ENCODE results near the gene MAGI2.

Gene MAGI2

DNA sequence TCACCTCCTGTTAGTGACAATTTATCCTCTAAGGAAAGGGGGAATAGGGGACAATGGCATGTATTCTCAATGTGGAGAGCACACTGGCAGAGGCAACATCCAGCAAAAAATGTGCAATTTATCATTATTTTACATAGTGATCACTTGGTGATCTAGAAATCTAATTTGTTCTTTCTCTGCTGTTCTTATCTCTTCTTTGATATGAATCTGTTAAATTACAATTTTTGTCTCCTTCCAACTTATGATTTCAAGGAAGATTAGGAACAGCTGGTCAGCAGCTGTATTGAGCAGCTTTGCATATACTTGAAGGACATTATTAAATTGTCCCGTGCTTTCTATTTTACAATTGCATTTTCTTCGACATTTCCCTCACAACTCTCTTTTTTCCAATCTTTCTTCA lies 213.1 kb downstream of the MAGI2 start:
- DNase-seq = no peak

DNA sequence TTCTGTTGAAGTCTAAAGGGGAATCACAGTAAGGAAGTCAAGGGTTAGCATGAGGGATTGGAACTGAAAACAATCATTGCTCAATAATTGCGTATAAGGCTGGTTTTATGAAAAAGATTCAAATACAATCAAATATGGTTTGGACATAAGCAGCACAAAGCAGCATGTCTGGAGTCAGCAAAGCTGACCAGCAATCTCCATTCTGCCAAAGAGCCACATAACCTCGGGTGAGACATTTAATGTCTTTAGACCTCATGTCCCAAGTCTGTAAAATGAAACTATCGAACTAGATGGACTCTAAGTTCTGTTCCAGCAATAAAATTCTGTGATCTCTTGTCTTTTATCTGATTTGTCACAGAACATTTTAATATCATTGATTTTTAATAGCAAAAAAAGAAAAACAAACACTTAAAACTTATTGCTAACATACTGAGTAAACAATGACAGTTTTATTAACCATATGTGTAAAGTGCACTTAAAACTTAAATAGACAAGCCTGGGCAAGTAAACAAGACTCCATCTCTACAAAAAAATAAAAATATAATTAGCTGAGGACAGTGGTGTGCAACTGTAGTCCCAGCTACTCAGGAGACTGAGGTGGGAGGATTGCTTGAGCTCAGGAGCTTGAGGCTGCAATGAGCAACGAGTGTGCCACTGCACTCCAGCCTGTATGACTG lies 217.0 kb downstream of the MAGI2 start:
- no peak for DNase-seq

DNA sequence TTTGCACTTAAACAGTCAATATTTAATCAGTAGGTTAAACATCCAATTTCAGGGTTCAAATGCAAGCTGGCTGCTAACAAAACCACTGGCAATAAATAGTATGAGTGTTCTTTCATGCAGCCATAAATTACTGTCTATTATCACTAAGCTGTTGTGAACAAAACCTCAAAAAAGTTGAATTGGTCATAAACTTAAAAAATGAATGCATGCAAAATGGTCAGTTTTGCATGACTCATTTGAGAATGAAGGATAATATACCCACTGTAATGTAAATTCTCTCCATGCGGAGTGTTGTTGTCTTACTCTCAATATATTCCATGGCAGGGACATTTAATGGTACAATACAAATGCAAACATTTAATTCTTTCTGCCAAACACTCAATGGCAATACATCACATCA lies 226.4 kb downstream of the MAGI2 start:
- DNase-seq = no peak

DNA sequence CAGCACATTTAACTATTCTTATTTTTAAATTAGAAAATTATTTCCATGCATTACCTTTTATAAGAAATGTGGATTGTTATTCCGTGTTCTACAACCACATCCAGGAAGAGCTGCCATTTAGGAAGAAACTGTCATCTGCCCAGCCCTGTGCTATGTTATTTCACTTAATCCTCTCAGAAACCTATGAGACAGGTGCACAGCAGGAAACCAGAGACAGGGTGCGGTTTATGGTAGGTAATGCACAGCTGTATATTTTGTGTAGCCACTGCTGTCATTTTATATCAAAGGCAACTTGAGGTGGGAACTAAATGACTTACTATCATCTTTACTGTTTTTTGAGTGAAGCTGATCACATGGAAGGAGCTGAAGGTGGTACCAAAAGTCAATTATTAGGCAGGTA lies 232.3 kb downstream of the MAGI2 start:
- DNase-seq = no peak

DNA sequence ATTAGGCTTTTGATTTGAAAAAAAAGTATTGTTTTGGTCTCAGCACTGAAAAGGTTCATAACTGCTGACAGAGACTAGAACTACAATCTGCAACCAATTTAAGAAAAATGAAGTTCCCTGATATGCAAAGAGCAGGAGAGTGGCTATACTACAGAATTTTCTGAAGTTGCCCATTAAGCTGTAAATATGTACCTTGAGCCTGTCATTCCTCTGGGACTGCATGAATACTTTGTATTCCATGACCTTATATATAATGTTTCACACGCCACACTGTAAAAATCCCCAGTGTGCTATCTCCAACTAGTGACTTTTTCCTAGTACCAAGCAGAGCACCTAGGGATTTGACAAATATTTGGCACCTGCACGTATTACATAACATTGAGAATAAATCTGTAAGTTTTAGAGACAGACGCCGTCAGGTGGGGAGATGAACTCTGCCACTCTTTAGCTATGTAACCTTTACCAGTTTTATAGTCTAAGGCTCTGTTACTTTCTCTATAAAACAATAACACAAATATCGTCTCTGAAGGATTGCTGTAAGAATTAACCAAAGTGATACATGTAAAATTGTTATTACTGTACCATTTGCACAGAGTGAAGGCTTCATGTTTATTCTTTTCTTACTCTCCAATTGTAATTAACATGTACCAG lies 235.4 kb downstream of the MAGI2 start:
- no peak for DNase-seq

DNA sequence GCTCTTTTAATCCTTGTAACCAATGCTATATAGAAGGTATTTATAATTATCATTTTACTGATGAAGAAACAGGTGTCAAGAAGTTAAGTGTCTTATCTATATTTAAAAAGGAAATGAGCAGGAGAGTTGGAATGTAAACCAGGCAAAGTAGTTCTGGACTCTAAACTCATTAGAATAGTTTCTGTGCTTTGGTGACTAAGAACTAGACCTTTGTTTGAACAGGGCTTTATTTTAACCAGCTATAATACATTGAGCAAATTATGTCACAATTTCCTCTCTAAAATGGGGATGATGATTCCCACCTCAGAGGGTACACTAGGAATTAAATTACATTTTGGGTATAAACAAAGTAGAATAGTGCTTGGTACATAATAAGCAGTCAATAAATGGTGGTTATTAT lies 236.0 kb downstream of the MAGI2 start:
- DNase-seq = no peak

DNA sequence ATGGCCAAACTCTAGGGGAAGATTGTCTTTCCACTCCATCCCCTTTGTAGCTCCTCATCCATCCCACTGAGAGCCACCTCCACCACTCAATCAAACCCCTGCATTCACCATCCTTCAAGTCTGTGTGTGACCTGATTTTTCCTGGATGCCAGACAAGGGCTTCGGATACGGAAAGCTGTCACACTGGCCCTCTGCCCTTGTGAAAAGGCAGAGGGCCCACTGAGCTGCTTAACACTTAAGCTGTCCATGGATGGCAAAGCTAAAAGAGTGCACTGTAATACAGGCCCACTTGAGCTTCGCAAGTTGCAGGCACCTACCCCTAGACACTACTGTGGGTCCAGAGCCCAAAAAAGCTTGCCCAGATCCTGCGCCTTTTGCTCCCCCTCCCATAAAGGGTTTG lies 237.2 kb downstream of the MAGI2 start:
- DNase-seq = no peak

DNA sequence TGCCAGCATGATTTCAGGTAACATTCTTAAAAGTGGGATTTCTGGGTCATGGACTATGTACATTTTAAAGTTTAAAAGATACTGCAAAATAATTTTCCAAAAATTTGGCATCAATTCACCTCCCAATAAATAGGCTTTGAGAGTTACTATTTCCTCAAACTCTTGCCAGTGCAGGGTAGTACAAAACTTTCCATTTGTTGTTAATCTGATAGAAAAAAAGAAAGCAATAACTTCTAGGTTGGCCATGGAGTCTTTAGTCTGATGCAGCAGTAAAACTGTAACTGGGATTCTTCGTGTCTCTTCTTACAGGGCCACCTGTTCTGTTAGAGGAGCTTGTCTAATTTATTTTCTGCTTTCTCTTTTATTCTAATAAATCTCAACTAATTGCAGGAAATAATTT lies 241.1 kb downstream of the MAGI2 start:
- DNase-seq = no peak

DNA sequence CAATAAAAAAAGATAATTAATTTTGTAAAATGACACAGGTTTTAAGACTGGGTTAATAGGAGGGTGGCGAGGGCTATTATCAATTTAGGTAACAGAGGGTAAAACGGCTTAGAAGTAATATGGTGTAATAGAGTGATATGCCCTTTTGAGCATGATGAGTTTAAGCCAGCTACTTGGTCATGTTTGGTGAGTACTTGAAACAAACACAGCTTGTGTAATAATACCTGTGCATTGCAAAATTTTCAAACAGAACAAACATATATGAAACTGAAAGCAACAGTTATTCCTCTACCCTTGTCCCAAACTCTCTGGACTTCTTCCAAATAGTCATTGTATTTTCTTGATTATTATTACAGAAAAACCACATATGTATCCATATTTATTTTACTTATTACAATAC lies 241.7 kb downstream of the MAGI2 start:
- no peak for DNase-seq

DNA sequence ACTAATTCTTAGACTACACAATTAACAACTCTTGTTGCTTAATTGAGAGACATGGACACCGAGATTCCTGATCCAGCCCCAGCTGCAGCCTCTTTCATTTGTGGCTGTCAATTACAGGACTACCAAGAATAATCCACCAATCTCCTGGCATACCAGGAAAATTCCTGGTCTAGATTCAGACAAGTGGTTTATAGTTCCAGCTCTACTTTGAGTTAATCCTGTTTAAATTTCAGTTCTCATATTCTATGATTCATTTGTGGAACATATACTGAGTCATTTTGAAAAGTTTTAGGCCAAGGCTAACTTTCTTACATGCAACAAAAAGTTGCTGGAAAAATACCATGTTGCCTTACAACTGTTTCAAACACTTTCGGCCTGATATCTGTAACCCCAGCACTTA lies 253.5 kb downstream of the MAGI2 start:
- DNase-seq = no peak

DNA sequence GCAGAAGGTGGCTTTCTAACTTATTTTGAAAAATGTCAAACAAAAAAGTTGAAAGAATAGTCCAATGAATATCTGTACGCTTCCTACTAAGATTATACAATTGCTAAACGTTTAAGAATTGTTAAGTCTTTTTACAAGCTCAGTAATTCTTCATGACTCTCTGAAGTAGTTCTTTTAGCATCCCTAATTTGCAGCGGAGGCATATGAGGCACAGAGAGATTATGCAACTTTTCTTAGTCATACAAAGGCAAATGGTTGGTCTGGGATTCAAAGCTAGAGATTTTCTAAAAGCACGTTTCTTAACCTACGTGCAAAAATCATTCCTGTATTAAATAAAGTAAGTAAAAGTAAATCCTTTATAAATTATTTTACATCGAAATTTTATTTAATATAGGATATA lies 254.2 kb downstream of the MAGI2 start:
- DNase-seq = no peak

DNA sequence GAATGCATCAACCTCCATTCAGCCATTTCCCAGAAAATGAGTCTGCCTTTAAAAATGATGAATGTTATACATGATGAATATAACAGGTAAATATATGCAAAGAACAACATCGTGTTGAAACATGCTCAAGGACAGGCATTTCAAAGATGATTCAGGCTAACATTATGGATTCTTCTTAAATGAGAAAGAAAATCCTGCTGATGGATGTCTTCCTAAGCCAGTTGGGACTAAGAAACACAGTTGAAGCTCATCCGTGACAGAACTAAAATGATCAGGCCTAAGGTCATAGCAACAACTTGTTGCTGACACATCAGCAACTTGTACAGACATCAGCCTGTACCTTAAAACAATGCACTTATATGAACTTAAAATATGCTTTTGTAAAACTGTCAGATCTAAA lies 267.9 kb downstream of the MAGI2 start:
- no peak for DNase-seq

DNA sequence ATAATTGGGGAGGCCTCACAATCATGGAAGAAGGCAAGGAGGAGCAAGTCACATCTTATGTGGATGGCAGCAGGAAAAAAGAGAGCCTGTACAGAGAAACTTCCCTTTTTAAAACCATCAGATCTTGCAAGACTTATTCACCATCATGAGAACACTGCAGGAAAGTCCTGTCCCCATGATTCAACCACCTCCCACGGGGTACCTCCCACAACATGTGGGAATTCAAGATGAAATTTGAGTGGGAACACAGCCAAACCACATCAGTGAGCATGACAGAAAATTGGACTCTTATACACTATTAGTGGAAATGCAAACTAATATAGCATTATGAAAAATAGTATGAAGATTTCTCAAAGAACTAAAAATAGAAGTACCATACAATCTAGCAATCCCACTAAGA lies 271.2 kb downstream of the MAGI2 start:
- no peak for DNase-seq

DNA sequence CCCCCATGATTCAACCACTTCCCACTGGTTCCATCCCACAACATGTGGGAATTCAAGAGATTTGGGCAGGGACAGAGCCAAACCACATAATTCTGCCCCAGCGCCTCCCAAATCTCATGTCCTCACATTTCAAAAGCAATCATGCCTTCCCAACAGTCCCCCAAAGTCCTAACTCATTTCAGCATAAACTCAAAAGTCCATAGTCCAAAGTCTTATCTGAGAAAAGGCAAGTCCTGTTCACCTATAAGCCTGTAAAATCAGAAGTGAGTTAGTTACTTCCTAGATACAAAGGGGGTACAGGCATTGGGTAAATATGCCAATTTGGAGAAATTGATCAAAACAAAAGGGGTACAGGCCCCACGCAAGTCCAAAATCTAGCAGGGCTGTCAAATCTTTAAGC lies 272.9 kb downstream of the MAGI2 start:
- no peak for DNase-seq

DNA sequence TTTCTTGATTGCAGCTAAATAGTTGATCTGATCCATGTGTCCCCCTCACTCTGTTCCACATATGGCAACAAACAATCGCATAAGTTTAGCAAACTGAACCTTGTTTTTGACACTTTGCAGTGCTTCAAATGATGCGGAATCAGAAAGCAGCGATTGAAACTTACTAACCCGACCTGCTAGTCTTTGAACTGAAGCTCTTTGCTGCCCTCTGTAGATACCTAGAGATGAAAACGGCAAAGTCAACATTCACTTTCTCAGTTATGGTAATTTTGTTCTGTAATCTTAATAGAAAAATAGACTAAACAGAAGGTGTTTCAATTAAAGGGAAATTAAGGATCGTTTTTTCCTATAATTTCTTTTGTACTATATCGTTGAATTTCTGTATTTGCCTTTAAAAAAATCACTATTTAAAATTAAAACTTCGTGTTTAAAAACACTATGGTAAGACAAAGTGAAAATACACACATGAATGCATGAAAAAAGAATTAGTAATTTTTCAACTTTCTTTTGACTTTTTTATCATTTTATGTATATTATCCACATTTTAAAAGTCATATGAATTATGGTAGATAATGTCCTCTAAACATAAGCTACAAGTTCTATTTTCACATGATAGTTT lies 276.5 kb downstream of the MAGI2 start:
- no peak for DNase-seq

DNA sequence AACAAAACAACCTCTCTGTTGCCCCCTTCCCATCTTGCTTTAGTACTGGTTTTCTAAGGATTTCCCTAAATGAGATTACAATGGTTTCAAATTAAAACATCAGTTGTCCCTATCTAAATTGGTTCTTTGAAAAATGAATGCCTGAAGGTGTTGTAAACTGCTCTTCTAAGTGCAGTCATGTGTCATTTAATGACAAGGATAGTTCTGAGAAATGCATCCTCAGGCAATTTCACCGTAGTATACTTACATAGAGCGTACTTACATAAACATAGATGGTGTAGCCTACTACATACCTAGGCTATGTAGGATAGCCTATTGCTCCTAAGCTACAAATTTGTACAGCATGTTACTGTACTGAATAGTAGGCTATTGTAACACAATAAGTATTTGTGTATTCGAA lies 278.1 kb downstream of the MAGI2 start:
- no peak for DNase-seq

DNA sequence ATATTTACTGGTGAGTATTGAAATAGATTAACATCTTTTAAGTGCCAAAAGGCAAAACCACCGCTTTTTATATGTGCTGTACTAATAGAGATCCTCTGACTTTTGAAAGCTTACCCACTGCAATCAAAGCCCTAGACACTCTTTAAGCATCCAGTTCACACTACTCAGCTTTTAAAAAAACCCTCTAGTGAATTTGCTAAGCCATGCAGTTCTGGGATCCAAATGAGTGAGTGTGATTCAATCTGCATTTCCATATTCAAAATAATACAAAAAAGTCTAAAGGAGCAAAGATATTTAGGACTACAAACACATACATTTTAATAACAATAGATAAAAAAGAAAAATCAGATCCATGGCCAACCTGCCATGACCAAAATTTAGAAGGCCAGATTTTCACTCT lies 288.2 kb downstream of the MAGI2 start:
- DNase-seq = no peak

DNA sequence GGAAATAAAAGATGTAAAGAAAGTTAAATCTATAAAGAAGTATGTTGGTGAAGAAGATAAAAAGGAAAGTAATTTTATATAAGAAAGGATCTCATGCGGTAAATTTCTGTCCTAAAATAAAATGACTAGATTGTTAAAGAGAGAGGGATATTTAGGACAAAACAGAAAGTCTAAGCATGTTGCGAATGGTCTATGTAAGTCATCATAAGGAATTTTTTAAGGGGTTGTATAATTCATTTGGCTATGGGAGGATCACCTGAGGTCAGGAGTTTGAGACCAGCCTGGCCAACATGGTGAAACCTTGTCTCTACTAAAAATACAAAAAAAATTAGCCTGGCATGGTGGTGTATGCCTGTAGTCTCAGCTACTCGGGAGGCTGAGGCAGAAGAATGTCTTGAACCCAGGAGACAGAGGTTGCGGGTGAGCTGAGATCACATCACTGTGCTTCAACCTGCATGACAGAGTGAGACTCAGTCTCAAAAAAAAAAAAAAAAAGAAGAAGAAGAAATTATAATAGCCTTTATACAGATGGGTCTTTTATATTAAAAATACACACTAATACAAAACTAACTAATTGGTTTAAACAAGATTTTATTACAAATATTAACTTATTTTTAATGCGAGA lies 294.3 kb downstream of the MAGI2 start:
- DNase-seq = no peak

DNA sequence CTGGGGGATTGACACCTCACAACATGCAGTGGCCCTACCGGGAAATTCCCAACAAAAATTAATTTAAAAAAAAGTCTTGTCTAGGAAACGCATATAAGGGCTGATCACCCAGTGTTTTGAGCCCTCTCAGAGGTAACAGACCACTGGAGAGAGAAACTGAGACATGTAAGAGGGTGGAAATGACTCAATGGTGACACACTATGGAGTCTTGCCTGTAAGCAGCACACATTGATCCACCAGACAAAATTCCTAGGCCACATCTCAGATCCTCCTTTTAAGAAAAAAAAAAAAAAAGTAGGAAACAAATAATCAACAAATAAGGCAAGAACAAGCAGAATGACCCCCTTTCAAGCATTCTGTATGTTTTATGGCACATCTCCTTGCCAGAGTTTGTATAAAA lies 296.2 kb downstream of the MAGI2 start:
- DNase-seq = no peak

DNA sequence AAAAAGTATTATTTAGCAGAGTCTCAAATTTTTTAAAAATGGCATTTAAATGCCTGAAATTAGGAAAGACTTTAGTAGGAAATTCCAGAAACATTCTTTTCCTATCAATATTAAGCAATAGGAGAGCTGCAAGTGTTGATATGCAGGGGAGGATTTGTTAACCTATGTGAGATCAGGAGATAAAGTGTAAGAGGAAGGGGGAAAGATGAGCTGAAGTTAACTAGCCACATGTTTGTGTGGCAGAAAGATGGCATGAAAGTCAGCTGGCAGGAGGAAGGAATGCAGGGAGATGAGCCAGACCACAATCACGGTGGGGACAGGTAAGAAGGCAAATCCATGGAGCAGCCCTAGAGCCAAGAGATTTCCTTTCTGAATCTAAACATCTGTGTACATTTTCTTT lies 303.6 kb downstream of the MAGI2 start:
- DNase-seq = no peak

DNA sequence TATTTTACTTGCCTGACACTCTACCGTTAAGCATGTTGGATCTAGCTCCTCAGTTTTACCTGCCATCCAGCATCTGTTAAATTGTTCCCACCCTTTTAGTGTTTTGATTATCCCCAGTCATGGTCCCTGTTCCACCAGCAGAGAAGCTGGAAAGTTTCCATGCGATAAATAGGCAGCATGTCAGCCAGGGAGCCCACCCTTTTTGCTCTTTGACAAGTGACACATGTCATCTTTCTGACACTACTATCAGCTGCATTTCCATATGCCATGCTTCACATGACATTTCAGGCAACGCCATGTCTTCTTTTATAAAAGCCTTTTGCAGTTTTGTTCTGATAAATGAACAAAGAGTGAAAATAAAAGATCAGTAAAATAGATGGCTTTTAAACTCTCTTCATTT lies 310.8 kb downstream of the MAGI2 start:
- DNase-seq = no peak

DNA sequence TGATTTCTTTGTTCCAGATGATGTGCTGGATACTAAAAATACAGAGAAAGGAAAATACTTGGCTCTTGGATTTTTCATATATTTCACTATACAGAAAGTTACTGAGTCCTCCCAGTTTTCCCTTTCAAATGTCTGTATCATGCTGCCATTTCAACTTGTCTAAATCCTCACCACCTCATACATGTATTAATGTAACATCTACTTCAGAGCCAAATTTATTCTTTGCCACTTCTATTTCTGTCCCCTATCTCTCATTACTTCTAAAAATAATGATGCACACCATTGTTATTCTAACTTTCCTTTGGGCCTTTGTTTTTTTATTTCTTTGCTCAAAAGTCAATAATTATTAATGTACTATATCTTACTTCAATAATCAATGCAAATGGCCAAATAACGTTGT lies 312.2 kb downstream of the MAGI2 start:
- DNase-seq = no peak

DNA sequence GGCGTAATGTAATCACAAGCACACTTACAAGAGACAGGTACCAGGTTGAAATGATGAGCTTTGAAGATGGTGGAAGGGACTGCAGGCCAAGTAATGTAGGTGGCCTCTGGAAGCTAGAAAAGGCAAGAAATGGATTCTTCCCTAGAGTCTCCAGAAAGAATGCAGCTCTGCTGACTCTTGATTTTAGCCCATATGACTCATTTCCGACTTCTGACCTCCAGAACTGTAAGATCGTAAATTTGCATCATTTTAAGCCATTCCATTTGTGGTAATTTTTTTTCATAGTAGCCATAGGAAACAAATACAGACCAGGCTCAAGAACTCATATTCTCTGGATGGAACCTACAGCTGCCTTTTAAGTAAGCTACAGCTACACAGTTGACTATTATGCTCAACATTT lies 315.5 kb downstream of the MAGI2 start:
- DNase-seq = no peak

DNA sequence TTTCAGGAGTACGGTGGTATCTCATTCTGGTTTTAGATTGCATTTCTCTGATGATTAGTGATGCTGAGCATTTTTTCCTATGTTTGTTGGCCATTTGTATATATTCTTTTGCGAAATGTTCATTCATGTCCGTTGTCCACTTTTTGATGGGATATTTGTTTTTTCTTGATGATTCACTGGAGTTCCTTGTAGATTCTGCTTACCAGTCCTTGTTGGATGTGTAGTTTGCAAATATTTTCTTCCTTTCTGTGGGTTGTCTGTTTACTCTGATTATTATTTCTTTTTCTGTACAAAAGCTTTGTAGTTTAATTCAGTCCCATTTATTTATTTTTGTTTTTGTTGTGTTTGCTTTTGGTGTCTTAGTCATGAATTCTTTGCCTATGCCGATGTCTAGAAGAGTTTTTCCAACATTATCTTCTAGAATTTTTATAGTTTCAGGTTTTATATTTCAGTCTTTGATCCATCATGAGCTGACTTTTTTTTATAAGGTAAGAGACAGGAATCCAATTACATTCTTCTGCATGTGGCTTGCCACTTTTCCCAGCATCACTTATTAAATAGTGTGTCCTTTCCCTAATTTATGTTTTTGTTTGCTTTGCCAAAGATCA lies 320.5 kb downstream of the MAGI2 start:
- DNase-seq = no peak
